Heart left ventricle (tissue), 16 donors: ENCODE data around the gene PROZ. TPM values are rescaled to one million over a fixed set of nuclear protein-coding genes. Genes with fewer than 3 reads are reported as not detected.

ENCODE experiments used
- ATAC-seq, 4 donors: fragments of 200-7000 bp; cut with Tn5 transposase; one replicate each; pipeline ENCODE4 v1.9.1; 2020 to 2022; ENCODE audit warnings: moderate library complexity in 4 of 4, mild to moderate bottlenecking in 3 of 4, moderate number of reproducible peaks in 1 of 4
- DNase-seq, 5 donors: peaks; one replicate each; pipeline ENCODE4 v3.0.0-alpha.2; 2020
- H3K27ac ChIP-seq, 12 donors: fragments of 200-600 bp; sonication (generic) in 4 of 12; one replicate each; pipeline versions ENCODE4 v1.5.0 to v1.8.0; 2016 to 2022; ENCODE audit warnings: mild to moderate bottlenecking in 2 of 12
- H3K27me3 ChIP-seq, 9 donors: fragments of 200-600 bp; sonication (generic) in 2 of 9; one replicate each; pipeline versions ENCODE4 v1.5.1 to v1.8.0; 2016 to 2022; ENCODE audit warnings: mild to moderate bottlenecking in 3 of 9
- H3K36me3 ChIP-seq, 9 donors: fragments of 200-600 bp; sonication (generic) in 2 of 9; one replicate each; pipeline versions ENCODE4 v1.5.0 to v1.8.0; 2018 to 2022; ENCODE audit warnings: mild to moderate bottlenecking in 2 of 9
- H3K4me1 ChIP-seq, 12 donors: fragments of 200-600 bp; sonication (generic) in 4 of 12; one replicate each; pipeline versions ENCODE4 v1.5.0 to v1.8.0; 2016 to 2022; ENCODE audit warnings: mild to moderate bottlenecking in 3 of 12
- H3K4me3 ChIP-seq, 12 donors: fragments of 200-600 bp; sonication (generic) in 4 of 12; one replicate each; pipeline versions ENCODE4 v1.5.0 to v1.8.0; 2017 to 2022; ENCODE audit warnings: mild to moderate bottlenecking in 9 of 12, moderate library complexity in 4 of 12
- H3K9me3 ChIP-seq, 12 donors: fragments of 200-600 bp; sonication (generic) in 4 of 12; one replicate each; pipeline versions ENCODE4 v1.5.0 to v1.8.0; 2016 to 2022; ENCODE audit warnings: mild to moderate bottlenecking in 1 of 12
- POLR2A ChIP-seq, 2 donors: fragments of 450-650 bp; IDR thresholded peaks; one replicate each; pipeline ENCODE4 v1.6.1; 2017; ENCODE audit warnings: antibody characterized with exemption in 2 of 2, mild to moderate bottlenecking in 2 of 2, moderate library complexity in 2 of 2
- WGBS, 4 donors: extraction: QIAGEN DNeasy Blood & Tissue Kit in 2 of 4; methylation state at CpG; one replicate each; pipeline versions ENCODE4 v1.1.5 to v1.1.7; 2013 to 2018; 5-methylcytosine and 5-hydroxymethylcytosine counted together
- intact Hi-C, 10 donors: fragments of 100-400 bp; cut with DNase I; formaldehyde crosslinking; loops; one replicate each; pipeline versions ENCODE4 v1.11.1 to v1.14.2; 2022
- long read RNA-seq, 3 donors: library from polyadenylated mRNA; unstranded; transcript quantifications; one replicate each; pipeline ENCODE4 v2.0.0, GENCODE V29; 2020 to 2021
- polyA plus RNA-seq, 2 donors: library from polyadenylated mRNA; stranded (reverse); fragments of 200-250 nt; gene quantifications; one replicate each; pipeline ENCODE4 v1.2.3, GENCODE V29; 2013
- total RNA-seq, 9 donors: library from RNA; depleted of rRNA in 2 of 9; stranded (reverse); fragments of >200 nt in 2 of 9; fragmentation: NEBNext Ultra II Directional in 3 of 9; extraction: Animal tissue kit (Norgen Biotek cat#: 25700) in 3 of 9; gene quantifications; one replicate each; pipeline versions ENCODE4 v1.1.0 to v1.2.4, GENCODE V29; 2016 to 2023
- TF ChIP-seq, protein P1 (sequence below), 12 donors: fragments of 200-600 bp; sonication (generic) in 4 of 12; IDR thresholded peaks; one replicate each; pipeline versions ENCODE4 v1.5.0 to v1.8.0; 2018 to 2022; ENCODE audit warnings: antibody characterized with exemption in 12 of 12, mild to moderate bottlenecking in 5 of 12
- donor health status: ischemic (EF 13 %, LVEDD 7.1; RV severe dilation, severe dysfunction).
- donor health status: healthy with polysubstance abuse.
- donor health status: DM: no; HTN: yes; CAD: no.
- donor health status: DM: no; HTN: no; CAD: no.
- donor health status: ischemic (EF 25% LVEDD 6.9; RV normal size, moderate dysfunction).
- donor health status: ischemic (EF 25% LVEDD 5.7; RV mildly dilated, moderate dysfunction).
- donor health status: healthy.
- donor health status: DM: yes; HTN: yes; CAD: no.
- donor health status: ischemic (EF 35%, LVEDD 5.7; RV mildly dilated, moderate dysfunction).
- donor health status: nonischemic (EF 11% LVEDD 7.7; RV severe dilation, severe dysfunction).
- donor health status: DM: yes; HTN: yes; CAD: no.
- donor health status: PGD.
- donor health status: ischemic (EF 29% LVEDD 5.4; RV normal size, mild dysfunction).
- donor health status: nonischemic (EF 23%, LVEDD 6.1; RV moderate dilation, normal function).

PROZ gene
- total RNA-seq (not detected), polyA plus RNA-seq (not detected)
- long read RNA-seq, donor 1: 0 reads
- long read RNA-seq, donor 2: 0 reads
- long read RNA-seq, donor 3: 0 reads

- 66 to 78% (median 68%) methylated on average over 13 to 16 of the region's 16 CpGs for WGBS, 4 donors
- no peaks in the 10 kb centered on the region for H3K9me3 ChIP-seq
- TF ChIP-seq POLR2A (IDR thresholded peaks at IDR 0.05): no peak
- TF ChIP-seq, protein P1, sequence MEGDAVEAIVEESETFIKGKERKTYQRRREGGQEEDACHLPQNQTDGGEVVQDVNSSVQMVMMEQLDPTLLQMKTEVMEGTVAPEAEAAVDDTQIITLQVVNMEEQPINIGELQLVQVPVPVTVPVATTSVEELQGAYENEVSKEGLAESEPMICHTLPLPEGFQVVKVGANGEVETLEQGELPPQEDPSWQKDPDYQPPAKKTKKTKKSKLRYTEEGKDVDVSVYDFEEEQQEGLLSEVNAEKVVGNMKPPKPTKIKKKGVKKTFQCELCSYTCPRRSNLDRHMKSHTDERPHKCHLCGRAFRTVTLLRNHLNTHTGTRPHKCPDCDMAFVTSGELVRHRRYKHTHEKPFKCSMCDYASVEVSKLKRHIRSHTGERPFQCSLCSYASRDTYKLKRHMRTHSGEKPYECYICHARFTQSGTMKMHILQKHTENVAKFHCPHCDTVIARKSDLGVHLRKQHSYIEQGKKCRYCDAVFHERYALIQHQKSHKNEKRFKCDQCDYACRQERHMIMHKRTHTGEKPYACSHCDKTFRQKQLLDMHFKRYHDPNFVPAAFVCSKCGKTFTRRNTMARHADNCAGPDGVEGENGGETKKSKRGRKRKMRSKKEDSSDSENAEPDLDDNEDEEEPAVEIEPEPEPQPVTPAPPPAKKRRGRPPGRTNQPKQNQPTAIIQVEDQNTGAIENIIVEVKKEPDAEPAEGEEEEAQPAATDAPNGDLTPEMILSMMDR (IDR thresholded peaks at IDR 0.05): no peak
- H3K4me3 ChIP-seq: no peak within 1 kb of the TSS
- DNase-seq (no peak), ATAC-seq (no peak)
- peaks cover under 1 to 10% (median 6%) of the 10 kb centered on the region in 12 donors for H3K4me1 ChIP-seq
- no peak within 1 kb of the TSS for H3K27ac ChIP-seq
- H3K27me3 ChIP-seq: peaks cover 0 to 23% (median 8%) of the 10 kb centered on the region in 9 donors
- H3K36me3 ChIP-seq: no peaks in the 10 kb centered on the region
- intact Hi-C loops: loop anchor here in 3 of 10 donors (5.0 to 10.0 kb wide), 3 partner anchors 44 to 49 kb away; partner anchors contain the start of genes CUL4A (in 2 of the 3) and PCID2 (in 2 of the 3)
Observed at GRCh38 chr13:113157929-113158747, at the start of gene PROZ. Gene PROZ, plus strand, starts transcription at chr13:113158648. Its CDS starts 13 bp downstream, at chr13:113158661.

- WGBS, 4 donors: 17 to 35% (median 25%) methylated on average over 42 to 73 of the region's 73 CpGs
- no peaks in the 10 kb centered on the region for H3K36me3 ChIP-seq
- peaks cover 0 to 18% (median 13%) of the 10 kb centered on the region in 12 donors for H3K4me1 ChIP-seq
- H3K27ac ChIP-seq: no peak overlapping the region
- intact Hi-C loops: no loop called here
- H3K9me3 ChIP-seq: no peaks in the 10 kb centered on the region
- peak in 2 of 4 donors; percentile 18 to 27 for ATAC-seq
- no peak for TF ChIP-seq POLR2A (IDR thresholded peaks at IDR 0.05)
- TF ChIP-seq, protein P1 (IDR thresholded peaks at IDR 0.05): no peak
- peaks cover 4 to 28% (median 21%) of the 10 kb centered on the region in 9 donors for H3K27me3 ChIP-seq
- H3K4me3 ChIP-seq: peak overlapping the region in 11 of 12 donors; percentile 2 to 57 (median 50)
- peak in 2 of 5 donors; percentile 25 to 48 for DNase-seq
Observed at GRCh38 chr13:113109151-113110047, 49.0 kb upstream of the PROZ start.

DNA sequence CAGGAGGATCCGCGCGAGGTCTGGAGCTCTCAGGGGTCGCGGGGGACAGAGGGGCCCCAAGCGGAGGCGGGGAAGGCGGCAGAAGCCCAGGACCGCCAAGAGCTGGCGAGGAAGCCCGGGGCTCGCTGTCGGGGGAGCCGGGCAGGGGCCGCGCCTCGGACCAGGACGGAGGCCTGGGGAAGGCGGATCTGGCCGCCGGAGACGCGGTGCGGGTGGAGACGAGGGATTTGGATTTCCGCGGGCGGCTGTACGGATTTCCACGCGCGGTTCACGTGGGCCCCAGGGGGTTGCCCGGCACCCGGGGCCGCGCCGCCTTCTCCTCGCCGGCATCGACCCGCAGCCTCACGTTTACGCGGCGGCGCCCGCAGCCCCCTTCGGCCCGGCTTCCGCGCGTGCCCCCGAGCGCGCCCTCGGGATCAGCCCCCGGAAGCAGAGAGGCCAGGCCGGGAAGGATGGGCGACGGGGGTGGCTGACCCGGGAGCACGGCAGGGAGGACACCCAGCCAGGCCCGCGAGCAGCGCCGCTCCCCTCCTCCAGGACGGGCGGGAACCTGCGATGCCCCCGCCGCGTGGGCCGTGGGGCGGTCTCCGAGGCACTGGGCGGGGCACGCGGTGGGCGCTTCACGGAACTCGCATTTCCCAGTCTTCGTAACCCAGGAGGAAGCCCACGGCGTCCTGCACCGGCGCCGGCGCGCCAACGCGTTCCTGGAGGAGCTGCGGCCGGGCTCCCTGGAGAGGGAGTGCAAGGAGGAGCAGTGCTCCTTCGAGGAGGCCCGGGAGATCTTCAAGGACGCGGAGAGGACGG, 48.2 kb upstream of the PROZ start:
- H3K27ac ChIP-seq: no peak overlapping the region
- peak overlapping the region; percentile 20 to 57 (median 50) for H3K4me3 ChIP-seq
- H3K27me3 ChIP-seq: peaks cover 4 to 28% (median 21%) of the 10 kb centered on the region in 9 donors
- no peaks in the 10 kb centered on the region for H3K9me3 ChIP-seq
- intact Hi-C loops: no loop called here
- DNase-seq (peak in 2 of 5 donors; percentile 41 to 67), ATAC-seq (peak in 3 of 4 donors; percentile 23 to 64 (median 45))
- no peaks in the 10 kb centered on the region for H3K36me3 ChIP-seq
- peaks cover 0 to 18% (median 13%) of the 10 kb centered on the region in 12 donors for H3K4me1 ChIP-seq
- 1 to 5% (median 1%) methylated on average over 22 to 99 of the region's 99 CpGs for WGBS, 4 donors
- TF ChIP-seq, protein P1 (IDR thresholded peaks at IDR 0.05): no peak
- no peak for TF ChIP-seq POLR2A (IDR thresholded peaks at IDR 0.05)
